ES-I3 (cell line): ENCODE measurements around the gene LRRC59.

Experiments
- H3K36me3 ChIP-seq: 2 replicates; pipeline ENCODE4 v1.6.1; 2013; ENCODE audit warnings: mild to moderate bottlenecking, low read length, control low read depth, moderate library complexity; ENCODE audit not compliant: insufficient read depth
- H3K4me1 ChIP-seq: 2 replicates; pipeline ENCODE4 v1.6.1; 2013; ENCODE audit warnings: mild to moderate bottlenecking, control low read depth, low read length; ENCODE audit not compliant: insufficient read depth
- H3K9ac ChIP-seq: 2 replicates; pipeline ENCODE4 v1.6.1; 2013; ENCODE audit warnings: low read depth, mild to moderate bottlenecking, low read length, moderate library complexity
- H3K9me3 ChIP-seq: 2 replicates; pipeline ENCODE4 v1.6.1; 2013; ENCODE audit warnings: mild to moderate bottlenecking, low read length, moderate library complexity; ENCODE audit not compliant: control insufficient read depth, insufficient read depth

LRRC59 gene

DNA sequence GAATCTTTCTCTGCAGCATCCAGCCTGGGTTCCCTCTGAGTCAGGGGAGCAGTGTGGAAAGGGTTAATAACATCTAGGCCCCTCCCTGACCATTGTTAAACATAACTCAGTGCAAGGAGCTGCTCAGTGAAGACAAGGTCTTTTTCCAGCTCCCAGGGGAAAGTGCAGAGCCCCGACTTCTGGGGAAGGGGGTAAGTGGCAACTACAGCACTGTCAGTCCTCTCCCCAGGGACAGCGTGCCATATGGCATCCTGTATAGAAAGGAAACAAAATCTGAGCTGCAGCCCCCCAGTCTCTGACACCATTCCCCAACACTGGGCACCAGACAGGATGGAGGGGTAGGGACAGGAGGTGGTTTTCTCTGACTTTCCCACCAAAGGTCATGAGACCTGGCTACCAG, 32.2 kb downstream of the LRRC59 start:
- H3K9me3 ChIP-seq, result no peaks in the 10 kb centered on the region
- H3K36me3 ChIP-seq, result peaks cover 27% of the 10 kb centered on the region
- peaks cover 35% of the 10 kb centered on the region for H3K4me1 ChIP-seq
- no peak overlapping the region for H3K9ac ChIP-seq

DNA sequence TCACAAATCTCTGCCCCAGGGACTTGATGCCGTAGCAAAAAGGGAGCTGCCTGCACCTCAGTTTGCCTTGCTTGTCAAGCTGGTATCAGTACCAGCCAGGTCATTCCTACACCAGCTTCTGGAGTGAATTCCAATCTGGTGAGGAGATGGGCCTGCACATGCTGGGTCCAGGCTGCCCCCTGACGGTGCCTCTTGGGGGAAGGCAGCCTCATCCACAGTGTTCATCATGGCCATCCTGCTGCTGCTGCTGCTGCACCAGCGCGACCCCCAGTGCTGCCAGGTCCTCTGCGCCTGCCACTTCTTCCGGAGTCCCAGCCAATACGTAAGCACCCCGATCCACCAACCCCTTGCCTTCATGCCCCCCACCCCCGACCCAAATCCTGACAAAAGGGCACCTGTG, 32.6 kb downstream of the LRRC59 start:
- peaks cover 23% of the 10 kb centered on the region for H3K36me3 ChIP-seq
- H3K4me1 ChIP-seq, result peaks cover 35% of the 10 kb centered on the region
- no peak overlapping the region for H3K9ac ChIP-seq
- no peaks in the 10 kb centered on the region for H3K9me3 ChIP-seq

DNA sequence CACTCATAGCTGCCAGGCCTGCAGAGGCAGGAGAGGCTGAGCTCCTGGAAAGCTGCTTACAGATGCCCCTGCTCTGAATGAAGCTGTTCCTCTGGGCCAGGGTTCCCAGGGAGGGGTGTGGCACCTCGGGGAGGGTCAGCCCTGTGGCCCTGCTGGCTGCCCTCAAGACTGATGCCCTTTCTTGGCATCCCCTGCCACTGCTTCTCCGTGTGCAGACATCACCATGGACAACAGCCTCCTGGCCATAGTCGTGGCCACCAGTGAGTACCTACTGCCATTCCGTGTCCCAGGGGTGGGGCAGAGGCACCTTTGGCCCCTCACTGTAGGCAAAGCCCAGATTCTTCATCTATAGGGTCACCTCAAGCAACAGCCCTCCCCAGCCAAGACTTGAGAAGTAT, 33.3 kb downstream of the LRRC59 start:
- H3K36me3 ChIP-seq, result peaks cover 20% of the 10 kb centered on the region

DNA sequence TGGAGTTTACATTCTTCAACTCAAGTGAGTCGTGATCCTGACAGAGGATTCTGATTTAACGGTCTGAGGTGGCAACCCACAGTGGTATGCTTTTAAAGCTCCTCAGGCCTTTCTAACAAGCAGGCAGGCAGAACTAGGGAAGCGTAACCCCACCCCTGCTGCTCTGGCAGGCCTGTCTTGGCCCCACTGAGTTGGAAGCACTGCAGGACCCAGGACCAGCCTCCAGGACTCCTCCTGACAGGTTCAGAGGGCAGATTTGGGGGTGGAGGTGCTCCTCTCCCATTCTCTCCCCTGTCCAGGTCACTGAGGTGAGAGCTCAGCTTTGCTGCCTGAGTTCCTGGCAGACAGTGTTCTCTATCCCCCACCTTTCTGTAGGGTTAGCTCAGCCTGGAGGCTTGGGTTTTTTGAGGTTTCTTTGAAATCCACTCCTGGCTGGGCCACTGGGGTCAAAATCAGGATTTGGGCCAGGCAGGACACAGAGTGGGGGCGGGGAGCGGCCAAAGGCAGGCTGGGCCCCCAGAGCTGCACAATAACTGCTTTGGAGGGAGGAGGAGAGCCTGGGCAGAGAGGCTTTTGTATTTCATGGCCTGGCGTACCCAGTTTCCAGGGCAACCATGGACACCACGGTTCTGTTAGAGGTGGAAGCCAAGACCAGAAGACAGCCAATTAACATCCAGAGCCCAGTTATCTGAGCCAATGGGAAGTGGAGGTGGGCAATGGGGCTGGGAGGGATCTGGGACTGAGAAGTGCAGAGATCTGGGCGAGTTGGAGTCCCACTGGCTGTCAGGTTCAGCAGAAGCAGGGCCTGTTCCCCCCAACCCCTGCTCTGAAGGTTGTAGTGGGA, 33.9 kb downstream of the LRRC59 start:
- Histone ChIP-seq H3K9me3 (no peaks in the 10 kb centered on the region), H3K36me3 (peaks cover 20% of the 10 kb centered on the region; the same call in 1 of the 2 replicates), H3K9ac (no peak overlapping the region), H3K4me1 (peaks cover 35% of the 10 kb centered on the region)

More for the DNA sequence above, 33.3 kb downstream of the LRRC59 start:
- peaks cover 35% of the 10 kb centered on the region for H3K4me1 ChIP-seq
- no peaks in the 10 kb centered on the region for H3K9me3 ChIP-seq
- no peak overlapping the region for H3K9ac ChIP-seq

DNA sequence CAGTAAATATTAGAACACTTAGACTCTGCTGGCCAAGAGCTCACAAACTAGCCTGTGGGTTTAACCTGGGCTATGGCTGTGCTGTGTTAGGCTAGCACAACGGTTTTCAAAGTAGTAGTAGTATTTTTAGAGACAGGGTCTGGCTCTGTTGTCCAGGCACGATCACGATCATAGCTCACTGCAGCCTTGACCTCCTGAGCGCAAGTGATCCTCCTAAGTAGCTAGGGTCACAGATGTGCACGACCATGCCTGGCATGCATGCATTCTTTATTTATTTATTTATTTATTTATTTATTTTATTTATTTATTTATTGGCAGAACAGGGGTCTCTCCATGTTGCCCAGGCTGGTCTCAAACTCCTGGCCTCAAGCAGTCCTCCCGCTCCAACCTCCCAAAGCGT, 34.7 kb downstream of the LRRC59 start:
- Histone ChIP-seq H3K36me3 (peaks cover 19% of the 10 kb centered on the region; the same call in 1 of the 2 replicates), H3K9ac (no peak overlapping the region), H3K4me1 (peaks cover 35% of the 10 kb centered on the region), H3K9me3 (no peaks in the 10 kb centered on the region)

DNA sequence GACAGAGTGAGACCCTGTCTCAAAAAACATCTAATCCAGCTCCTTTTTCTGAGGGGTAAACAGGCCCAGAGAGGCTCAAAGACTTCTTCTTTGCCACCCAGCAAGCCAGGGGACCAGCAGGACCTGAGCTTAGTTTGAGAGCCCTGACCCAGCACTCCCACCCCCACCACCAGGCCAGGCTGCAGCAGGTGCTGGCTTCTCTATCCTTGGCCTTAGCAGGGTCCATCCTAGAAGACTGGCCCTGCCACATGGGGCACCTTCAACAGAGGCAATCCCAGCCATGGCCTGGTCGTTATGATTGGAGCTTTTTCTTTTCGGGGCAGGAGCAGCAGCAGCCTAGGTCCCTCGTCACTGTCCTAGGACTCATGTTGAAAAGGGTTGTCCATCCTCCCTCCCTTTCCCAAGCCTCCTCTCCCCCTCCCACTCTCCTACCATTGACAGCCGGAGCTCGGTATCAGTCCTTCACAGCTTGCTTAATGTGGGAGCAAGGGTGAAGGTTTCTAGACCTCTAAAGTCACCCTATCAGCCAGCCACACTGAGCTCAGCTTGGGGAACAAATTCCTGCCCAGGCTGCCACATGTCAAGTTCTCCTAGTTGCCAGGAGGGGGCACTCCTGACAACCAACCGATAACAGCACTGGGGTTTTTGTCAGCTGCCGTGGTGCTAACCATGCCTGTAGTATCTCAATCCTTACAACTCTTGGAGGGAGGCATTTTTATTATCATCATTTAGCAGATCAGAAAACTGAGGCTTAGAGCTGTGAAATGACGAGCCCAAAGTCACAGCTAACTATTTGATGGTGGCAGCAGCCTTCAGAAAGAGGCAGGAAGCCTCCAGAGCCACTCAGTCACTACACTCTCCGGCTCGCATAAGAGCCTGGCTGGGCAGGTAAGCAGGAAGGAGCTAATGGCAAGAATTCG, 35.5 kb downstream of the LRRC59 start:
- Histone ChIP-seq H3K9ac (no peak overlapping the region), H3K36me3 (peaks cover 15% of the 10 kb centered on the region; the same call in 1 of the 2 replicates), H3K4me1 (peaks cover 35% of the 10 kb centered on the region), H3K9me3 (no peaks in the 10 kb centered on the region)

DNA sequence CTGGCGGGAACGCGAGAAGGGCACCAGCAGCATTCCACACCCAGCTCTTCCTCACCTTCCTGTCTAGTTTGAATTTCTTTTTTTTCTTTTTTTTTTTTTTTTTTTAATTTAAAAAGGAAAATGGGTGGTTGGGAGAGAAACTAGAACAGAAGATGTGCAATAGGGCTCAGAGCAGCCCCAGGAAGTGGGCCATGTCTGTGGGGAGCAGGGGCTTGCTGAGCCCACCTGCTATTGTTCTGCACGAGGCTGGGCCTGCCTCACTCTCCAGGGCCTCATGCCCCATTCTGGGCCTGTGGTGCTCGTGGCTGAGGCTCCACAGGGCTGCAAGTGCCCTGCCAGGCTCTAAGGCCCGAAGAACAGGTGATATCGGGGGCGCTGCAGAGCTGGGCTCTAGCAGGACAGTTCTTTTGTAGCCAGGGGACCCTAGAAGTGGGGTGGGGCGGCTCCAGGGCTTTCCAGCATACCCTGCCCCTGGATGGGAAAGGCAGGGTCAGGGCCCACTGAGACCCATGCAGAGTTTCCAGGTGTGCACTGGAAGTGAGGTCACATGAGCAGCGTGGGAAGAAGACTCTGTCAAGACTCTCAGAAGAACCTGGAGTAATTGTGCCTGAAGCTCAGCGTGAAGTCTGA, 36.7 kb downstream of the LRRC59 start:
- Histone ChIP-seq H3K9ac (no peak overlapping the region), H3K9me3 (no peaks in the 10 kb centered on the region), H3K4me1 (peaks cover 32% of the 10 kb centered on the region), H3K36me3 (peaks cover 19% of the 10 kb centered on the region)

DNA sequence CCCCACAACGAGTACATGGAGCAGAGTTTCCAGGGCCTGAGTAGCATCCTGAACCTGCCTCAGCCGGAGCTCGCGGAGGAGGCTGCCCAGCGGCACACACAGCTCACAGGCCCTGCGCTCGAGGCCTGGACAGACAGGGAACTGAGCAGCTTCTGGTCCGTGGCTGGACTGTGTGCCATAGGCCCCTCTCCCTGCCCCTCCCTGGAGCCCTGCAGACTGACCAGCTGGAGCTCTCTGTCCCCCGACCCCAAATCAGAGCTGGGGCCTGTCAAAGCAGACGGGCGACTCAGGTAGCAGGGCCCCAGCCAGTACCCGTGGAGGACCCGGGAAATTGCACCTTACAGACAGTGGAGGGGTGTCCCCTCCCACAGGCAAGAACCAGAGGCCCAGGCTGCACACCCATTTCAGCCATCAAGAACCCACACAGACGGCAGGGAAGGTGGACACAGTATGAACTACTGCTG, 37.3 kb downstream of the LRRC59 start:
- H3K36me3 ChIP-seq, result peaks cover 23% of the 10 kb centered on the region

DNA sequence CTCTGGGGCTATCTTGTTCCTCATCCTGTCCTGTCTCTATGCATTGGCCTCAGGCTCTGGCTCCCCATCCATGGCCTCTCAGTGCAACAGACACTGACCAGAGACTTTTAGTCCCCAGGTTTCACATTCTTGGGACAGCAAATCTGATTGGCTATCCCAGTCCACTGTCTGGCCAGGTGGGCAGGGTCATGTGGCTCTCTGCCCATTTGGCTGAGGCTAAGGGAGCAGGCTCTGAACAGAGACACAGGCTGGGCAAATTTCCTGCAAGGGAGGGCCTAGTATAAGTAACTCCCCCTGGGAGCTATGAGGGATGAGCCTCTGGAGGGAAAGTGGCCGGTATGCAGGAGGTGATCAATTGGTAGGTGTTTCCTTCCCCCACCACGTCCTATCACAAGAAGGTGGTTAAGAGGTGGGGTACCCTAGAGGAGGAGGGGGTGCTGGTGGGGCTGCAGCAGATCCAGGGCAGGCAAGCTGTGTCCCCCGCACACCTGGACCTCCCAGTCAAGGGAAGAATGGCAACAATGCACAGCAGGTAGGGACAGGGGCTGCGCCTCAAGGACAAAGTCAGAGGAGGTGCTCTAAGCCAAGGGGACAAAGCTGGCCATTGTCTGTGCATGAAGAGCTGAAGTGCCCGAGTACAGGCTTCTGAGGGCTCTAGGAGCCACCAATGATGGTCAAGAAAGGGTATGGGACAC, 38.2 kb downstream of the LRRC59 start:
- H3K9me3 ChIP-seq, result no peaks in the 10 kb centered on the region
- peaks cover 18% of the 10 kb centered on the region for H3K4me1 ChIP-seq
- peaks cover 28% of the 10 kb centered on the region for H3K36me3 ChIP-seq
- H3K9ac ChIP-seq, result no peak overlapping the region

More for the DNA sequence above, 37.3 kb downstream of the LRRC59 start:
- H3K9me3 ChIP-seq, result no peaks in the 10 kb centered on the region
- H3K4me1 ChIP-seq, result peaks cover 26% of the 10 kb centered on the region
- no peak overlapping the region for H3K9ac ChIP-seq

DNA sequence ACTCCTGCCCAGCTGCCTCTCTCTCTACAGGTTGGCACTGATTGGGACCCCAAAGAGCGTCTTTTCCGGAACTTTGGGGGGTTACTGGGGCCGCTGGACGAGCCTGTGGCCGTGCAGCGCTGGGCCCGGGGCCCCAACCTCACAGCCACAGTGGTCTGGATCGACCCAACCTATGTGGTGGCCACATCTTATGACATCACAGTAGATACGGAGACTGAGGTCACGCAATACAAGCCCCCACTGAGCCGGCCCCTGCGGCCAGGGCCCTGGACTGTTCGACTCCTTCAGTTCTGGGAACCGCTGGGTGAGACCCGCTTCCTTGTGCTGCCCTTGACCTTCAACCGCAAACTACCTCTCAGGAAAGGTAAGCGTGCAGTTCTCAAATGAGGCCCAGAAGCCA, 39.1 kb downstream of the LRRC59 start:
- peaks cover 11% of the 10 kb centered on the region for H3K4me1 ChIP-seq
- H3K9me3 ChIP-seq, result no peaks in the 10 kb centered on the region
- H3K9ac ChIP-seq, result no peak overlapping the region
- peaks cover 30% of the 10 kb centered on the region for H3K36me3 ChIP-seq

DNA sequence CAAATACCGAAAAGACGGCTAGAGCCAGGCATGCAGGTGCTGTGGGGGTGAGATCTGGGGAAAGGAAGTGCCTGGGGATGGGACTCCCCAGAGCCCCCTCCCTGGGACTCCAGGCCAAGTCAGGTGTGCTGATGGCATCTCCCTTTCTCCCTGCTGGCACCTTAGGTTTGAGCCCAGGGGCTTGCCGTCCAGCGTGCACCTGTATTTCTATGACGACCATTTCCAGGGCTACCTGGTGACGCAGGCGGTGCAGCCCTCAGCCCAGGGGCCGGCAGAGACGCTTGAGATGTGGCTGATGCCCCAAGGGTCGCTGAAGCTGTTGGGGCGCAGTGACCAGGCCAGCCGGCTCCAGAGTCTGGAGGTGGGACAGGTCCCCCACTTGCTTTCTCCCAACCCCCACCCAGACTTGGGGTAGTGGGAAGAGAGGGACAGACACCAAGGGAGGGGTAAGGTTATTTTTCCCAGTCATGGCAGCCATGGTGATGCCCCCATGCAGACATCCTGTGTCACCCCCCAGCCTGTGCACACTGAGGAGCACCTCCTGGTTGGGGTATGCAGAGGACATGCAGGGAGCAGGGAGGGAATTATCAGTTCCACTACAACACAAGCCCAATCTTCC, 40.3 kb downstream of the LRRC59 start:
- Histone ChIP-seq H3K36me3 (peaks cover 30% of the 10 kb centered on the region), H3K4me1 (peaks cover 3% of the 10 kb centered on the region; the same call in 1 of the 2 replicates), H3K9me3 (no peaks in the 10 kb centered on the region)

DNA sequence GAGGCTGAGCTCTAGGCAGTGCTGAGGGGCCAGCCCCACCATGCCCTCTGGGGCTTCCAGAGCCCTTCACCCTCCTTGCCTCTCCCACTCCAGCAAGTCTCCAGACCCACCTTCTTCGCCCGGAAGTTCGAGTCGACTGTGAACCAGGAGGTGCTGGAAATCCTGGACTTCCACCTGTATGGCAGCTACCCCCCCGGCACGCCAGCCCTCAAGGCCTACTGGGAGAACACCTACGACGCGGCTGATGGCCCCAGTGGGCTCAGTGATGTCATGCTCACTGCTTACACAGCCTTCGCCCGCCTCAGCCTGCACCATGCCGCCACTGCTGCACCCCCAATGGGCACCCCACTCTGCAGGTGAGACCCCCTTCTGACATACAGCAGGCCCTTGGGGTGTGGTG, 40.9 kb downstream of the LRRC59 start:
- Histone ChIP-seq H3K36me3 (peaks cover 30% of the 10 kb centered on the region), H3K9ac (no peak overlapping the region), H3K4me1 (no peaks in the 10 kb centered on the region), H3K9me3 (no peaks in the 10 kb centered on the region)

More for the DNA sequence above, 40.3 kb downstream of the LRRC59 start:
- no peak overlapping the region for H3K9ac ChIP-seq

DNA sequence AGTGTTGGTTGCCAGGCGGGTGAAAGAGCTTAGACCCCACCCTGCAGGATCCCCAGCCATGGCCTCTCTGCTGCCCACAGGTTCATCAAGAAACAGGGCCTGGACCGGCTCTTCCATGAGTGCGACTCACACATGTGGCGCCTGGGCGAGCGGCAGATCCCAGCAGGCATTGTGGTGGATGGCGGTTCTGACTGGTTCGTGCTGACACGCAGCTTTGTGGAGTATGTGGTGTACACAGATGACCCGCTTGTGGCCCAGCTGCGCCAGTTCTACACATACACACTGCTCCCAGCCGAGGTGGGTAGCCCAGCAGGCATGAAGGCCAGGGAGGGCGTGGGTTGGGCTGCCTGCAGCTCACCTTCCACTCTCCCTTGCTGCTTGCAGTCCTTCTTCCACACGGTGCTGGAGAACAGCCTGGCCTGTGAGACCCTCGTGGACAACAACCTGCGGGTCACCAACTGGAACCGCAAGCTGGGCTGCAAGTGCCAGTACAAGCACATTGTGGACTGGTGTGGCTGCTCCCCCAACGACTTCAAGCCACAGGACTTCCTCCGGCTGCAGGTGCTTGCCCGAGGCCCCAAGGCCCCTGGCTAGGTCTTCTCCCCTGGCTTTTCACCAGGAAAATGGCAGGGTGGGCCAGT, 41.5 kb downstream of the LRRC59 start:
- H3K36me3 ChIP-seq, result peaks cover 30% of the 10 kb centered on the region
- H3K9ac ChIP-seq, result no peak overlapping the region
- H3K9me3 ChIP-seq, result no peaks in the 10 kb centered on the region
- no peaks in the 10 kb centered on the region for H3K4me1 ChIP-seq
